ENCODE data around the gene TCHH.
"Not testable (repeated sequence)": the region's sequence is repeated elsewhere in the genome, so short reads cannot be mapped to it uniquely, and the experiment has no call there.

The TCHH gene, protein sequence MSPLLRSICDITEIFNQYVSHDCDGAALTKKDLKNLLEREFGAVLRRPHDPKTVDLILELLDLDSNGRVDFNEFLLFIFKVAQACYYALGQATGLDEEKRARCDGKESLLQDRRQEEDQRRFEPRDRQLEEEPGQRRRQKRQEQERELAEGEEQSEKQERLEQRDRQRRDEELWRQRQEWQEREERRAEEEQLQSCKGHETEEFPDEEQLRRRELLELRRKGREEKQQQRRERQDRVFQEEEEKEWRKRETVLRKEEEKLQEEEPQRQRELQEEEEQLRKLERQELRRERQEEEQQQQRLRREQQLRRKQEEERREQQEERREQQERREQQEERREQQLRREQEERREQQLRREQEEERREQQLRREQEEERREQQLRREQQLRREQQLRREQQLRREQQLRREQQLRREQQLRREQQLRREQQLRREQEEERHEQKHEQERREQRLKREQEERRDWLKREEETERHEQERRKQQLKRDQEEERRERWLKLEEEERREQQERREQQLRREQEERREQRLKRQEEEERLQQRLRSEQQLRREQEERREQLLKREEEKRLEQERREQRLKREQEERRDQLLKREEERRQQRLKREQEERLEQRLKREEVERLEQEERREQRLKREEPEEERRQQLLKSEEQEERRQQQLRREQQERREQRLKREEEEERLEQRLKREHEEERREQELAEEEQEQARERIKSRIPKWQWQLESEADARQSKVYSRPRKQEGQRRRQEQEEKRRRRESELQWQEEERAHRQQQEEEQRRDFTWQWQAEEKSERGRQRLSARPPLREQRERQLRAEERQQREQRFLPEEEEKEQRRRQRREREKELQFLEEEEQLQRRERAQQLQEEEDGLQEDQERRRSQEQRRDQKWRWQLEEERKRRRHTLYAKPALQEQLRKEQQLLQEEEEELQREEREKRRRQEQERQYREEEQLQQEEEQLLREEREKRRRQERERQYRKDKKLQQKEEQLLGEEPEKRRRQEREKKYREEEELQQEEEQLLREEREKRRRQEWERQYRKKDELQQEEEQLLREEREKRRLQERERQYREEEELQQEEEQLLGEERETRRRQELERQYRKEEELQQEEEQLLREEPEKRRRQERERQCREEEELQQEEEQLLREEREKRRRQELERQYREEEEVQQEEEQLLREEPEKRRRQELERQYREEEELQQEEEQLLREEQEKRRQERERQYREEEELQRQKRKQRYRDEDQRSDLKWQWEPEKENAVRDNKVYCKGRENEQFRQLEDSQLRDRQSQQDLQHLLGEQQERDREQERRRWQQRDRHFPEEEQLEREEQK (N-terminal part only)

DNA sequence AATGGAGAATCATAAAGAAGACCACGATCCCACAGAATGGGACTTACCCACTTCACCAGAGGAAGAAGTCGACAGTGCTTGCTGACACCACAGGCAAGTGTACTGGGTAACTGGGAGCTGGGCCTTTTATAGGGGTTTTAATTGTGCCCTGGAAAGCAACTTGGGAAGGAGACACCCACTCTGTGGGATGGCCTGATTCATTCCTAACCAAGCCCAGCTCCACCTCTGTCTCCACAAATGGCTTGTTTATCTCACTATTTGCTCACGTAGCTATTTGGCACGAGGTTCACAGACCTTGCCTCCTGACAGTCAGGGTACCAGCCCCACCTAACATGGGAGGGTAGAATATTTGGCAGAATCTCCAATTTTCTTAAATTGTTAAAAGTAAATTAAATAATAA is at the start of gene TCHH:
TSS of gene TCHH (minus strand) at position 101 of the 400 bp plus-strand sequence. CDS start 1,364 bp downstream, outside the sequence.
- no peak for DNase-seq (ENCODE audit: low read depth in 3 of 3)

DNA sequence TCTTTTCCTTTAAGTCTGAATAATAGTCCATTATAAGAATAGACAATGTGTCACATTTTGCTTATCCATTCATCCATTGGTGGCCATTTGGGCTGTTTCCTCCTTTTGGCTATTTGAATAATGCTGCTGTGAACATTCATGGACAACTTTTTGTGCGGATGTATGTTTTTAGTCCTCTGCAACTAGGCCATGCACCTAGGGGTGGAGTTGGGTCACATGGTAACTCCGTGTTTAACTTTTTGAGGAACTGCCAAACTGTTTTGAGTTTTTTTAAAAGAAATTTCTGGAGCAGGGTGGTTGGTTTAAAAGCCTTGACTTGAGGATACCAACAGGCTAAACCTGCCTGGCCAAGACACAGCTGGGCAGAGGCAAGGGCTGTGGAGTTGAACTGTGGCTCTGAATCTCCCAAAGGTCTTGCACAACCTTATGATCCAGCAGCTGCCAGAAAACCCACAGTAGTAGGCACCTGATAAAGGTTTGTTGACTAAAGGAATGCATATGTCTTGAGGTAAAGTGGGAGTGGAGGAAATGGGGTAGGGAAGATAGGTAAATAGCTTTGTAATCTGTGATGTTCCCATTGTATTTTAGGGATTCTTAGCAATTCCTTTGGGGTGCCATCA is 49.4 kb upstream of the TCHH start:
- DNase-seq (ENCODE audit: low read depth in 3 of 3): no peak

DNA sequence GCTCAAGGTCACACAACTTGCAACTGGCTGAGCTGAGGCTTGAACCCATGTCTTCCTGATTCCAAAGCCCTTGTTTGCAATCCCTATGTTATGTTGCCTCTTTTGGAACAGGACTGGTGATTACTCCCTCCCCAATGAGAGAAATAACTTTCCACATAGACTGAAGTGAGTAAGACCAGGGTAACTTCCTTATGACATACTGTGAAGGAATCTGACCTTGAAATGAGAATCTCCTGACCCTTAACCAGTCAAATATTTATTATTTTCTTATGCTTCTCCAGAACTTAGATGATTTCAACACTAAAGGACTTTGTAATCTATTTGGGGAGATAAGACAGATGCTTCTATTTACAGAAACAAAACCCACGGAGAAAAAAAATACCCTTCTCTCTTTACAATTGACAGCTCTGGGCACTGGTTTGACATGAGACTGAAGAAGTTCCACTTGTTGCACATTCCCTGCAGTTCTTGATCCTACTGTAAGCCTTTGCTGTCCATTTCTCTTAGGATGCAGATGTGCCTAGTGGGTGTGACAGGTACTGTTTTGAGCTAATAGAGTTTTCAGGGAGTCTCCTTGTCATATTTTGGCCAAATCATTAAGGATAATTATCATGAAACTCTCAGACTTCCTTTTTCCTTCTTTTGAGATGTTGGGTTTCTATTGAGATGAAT is 47.7 kb upstream of the TCHH start:
- DNase-seq (ENCODE audit: low read depth in 3 of 3): no peak

DNA sequence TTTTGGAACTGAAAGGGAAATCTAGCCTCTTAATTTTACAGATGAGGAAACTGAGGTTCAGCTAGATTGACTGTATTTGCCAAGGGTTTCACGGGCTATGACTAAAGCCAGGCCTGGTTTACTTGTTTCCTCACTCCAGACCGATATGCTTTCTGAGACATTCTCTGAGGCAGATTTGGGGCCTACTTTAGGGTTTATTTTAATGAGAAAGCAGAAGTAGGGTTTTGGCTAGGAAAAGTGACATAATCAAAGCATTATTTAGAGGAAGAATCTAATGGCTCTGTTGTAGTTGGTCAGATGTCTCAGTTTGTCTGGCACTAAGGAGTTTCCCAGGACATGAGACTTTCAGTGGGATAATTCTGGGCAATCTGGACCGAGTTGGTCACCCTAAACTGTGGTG is 45.3 kb upstream of the TCHH start:
- no peak for DNase-seq (ENCODE audit: low read depth in 3 of 3)

DNA sequence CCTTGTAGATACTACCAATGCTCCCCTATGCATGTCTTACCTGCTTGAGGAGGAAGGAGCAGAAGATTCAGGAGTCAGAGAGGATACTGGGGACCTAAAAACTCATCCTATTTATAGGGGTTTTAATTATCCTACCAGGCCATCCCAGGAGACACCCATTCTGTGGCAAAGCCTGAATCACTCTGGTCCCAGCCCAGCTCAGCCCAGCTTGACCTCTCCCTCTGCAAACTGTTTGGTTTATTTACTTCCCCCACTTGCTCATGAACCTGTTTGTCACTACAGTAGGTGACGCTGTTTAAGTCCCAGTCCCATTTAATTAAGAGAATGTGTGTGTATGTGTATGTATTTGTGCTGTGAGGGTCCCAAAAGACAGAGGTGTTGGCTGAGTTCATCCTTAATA is 43.9 kb upstream of the TCHH start, which contains the start of gene RPTN:
TSS of gene RPTN (minus strand) at position 85 of the 400 bp plus-strand sequence. CDS start 1,339 bp downstream, outside the sequence.
- no peak for DNase-seq (ENCODE audit: low read depth in 3 of 3)

DNA sequence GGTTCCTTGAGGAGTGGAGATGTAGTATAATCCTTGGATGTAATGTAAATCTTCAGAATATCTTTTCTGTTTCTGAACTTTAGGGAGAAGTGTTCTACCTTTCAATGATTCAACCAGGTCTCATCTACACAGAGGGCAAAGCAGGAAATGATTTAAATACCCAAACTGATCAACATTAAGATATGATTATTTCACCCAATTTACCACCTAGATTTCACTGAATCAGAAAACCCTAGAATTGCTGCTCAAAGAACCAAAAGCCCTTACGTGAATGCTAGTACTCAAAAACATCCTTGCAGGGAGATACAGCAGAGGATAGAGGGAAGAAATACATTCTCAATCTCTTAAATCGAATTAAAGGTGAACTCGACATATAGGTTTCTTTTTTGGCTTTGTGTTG is 38.8 kb upstream of the TCHH start:
- DNase-seq (ENCODE audit: low read depth in 3 of 3): no peak

DNA sequence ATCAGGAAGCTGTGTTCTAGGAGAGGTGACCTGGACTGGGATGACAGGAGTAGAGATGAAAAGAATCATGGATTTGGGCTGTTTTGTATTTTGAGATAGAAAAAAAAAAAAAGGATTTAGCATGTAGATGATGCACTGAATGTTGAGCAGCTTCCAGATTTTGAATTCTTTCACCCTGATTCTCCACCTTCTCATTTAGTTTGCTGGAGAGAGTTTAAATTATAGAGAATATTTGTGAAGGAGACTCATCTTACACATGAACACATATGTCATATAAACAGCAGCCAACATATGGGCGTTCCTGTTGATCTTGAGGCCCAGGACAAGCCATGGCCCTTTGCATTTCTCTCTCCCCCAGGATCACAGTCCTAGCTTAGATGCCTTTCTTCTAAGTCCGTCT is 36.4 kb upstream of the TCHH start:
- DNase-seq (ENCODE audit: low read depth in 3 of 3): no peak

DNA sequence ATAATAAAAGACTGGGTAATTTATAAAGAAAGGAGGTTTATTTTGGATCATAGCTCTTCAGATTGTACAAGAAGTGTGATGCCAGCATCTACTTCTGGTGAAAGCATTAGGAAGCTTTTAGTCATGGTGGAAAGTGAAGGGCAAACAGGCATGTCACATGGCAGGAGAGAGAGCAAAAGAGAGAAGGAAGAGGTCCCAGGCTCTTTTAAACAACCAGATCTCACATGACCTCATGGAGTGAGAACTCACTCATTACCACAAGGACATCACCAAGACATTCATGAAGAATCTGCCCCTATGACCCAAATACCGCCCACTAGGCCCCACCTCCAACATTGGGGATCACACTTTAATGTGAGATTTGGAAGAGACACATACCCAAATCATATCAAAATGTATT is 33.7 kb upstream of the TCHH start:
- DNase-seq (ENCODE audit: low read depth in 3 of 3): no peak

DNA sequence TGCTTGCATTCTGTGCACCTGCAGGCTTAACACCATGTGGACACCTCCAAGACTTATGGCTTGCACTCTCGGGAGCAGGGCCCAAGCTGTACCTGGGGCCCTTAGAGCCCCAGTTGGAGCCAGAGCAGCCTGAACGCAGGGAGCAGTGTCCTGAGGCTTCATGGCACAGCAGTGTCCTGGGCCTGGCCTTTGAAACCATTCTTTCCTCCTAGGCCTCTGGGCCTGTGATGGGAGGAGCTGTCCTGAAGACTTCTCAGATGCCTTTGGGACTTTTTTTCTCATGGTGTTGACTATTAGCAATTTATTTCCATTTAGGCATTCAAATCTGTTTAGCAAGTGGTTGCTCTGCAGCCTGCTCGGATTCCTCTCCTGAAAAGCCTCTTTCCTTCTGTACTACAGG is 32.8 kb upstream of the TCHH start:
- no peak for DNase-seq (ENCODE audit: low read depth in 3 of 3)

DNA sequence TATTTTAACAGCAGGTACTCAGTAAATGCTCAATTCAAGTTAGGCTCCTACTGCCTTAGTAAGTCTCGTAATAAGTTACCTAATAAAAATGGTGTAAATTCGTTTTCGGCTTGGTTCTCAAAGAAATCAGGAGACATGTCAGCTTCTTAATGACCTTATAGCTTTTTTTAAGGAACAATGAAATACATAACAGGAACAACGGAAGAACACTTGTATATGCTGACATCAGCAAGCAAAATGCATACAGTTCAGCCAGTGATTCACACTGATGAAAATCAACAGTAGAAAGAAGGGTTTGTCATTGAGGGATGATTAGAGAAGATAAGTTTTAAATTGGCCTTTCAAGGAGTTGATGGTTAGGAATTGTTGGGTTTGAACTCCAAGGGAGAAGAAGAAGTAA is 30.5 kb upstream of the TCHH start:
- no peak for DNase-seq (ENCODE audit: low read depth in 3 of 3)

DNA sequence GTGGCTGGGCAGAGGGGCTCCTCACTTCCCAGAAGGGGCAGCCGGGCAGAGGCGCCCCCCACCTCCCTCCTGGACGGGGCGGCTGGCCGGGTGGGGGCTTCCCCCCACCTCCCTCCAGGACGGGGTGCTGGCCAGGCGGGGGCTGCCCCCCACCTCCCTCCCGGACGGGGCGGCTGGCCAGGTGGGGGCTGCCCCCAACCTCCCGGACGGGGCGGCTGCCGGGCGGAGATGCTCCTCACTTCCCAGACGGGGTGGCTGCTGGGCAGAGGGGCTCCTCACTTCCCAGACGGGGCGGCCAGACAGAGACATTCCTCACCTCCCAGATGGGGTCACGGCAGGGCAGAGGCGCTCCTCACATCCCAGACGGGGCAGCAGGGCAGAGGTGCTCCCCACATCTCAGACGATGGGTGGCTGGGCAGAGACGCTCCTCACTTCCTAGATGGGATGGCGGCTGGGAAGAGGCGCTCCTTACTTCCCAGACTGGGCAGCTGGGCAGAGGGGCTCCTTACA is 29.5 kb upstream of the TCHH start:
- DNase-seq (ENCODE audit: low read depth in 3 of 3): not testable (repeated sequence)

DNA sequence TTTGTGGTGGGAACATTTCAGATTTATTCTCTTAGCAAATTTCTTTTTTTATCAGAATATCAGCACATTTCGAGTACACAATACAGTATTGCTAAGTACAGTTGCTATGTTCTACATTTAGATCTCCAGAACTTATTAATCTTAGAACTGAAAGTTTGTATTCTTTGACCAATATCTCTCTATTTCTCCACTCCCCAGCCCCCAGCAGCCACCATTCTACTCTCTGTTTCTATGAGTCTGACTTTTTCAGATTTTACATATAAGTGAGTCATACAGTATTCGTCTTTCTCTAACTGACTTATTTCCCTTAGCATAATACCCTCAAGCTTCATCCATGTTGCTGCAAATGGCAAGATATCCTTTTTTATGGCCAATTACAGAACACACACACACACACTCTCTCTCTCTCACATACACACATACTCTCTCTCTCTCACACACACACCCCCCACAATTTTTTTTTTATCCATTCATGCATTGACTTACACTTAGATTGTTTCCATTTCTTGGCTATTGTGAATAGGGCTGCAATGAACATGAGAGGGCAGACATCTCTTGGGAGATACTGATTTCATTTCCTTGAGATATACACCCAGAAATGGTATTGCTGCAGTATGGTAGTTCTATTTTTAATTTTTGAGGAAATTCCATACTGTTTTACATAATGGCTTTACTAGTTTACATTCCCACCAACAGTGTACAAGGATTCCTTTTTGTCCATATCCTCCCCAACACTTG is 28.1 kb upstream of the TCHH start:
- no peak for DNase-seq (ENCODE audit: low read depth in 3 of 3)

DNA sequence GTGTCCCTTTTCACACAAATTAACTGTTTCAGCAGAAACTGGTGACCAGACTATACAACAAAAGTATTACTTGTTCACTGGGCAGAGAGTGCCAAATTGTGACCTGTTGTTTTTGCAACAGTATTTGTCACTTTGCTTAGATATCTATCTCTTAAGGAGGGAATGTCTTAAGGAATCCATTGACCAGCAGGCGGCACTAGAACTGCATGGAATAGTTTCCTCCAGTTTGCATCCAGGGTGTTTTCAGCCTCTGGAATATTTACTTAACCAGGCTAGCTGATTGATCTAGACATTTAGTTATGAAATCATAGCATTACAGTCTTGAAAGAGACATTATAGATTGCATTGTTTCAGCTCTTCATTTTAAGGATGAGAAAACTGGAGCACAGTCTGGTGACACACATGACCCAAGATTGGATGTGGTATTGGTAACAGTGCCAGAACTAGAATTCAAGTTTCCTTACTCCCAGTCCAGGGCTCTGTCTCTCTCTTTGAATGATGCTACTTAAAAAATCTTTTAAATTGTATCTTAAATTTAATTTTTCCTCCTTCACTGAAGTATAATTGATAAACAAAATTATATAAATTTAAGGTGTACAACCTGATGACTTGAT is 26.8 kb upstream of the TCHH start:
- no peak for DNase-seq (ENCODE audit: low read depth in 3 of 3)

DNA sequence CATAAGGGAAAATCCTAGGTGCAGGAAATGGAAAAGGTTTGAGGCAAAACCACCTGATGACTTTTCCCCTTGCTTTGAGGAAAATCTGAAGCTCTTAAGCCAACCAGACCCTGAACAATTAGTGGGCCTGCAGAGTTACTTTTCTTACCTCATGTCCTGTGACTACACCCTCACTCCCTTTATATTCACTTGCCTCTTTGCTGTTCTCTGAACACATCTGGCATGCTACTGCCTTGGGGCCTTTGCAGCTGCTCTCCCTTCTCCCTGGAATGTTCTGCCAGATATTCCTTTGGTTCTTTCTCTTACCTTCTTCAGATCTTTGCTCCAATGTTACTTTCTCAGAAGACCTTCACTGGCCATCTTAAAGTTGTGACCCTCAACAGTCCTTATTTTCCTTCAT is 22.0 kb upstream of the TCHH start:
- no peak for DNase-seq (ENCODE audit: low read depth in 3 of 3)

DNA sequence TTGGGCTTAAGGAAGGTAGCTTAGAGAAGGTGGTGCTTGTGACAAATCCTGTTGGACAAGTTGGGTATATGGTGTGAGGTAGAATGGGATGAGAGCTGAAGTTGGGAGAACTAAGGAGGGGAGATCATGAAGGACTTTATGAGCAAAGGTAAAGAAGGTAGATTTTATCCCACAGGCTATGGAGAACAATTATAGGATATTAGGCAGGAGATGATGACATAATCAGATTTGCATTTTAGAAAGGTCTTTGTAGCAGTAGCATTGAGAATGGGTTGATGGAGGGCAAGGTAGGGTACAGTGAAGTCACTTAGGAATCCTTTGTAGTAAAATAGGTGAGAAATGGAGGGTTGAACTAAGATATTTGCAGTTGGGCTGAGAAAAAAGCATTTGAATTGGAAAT is 14.9 kb upstream of the TCHH start:
- DNase-seq (ENCODE audit: low read depth in 3 of 3): no peak

DNA sequence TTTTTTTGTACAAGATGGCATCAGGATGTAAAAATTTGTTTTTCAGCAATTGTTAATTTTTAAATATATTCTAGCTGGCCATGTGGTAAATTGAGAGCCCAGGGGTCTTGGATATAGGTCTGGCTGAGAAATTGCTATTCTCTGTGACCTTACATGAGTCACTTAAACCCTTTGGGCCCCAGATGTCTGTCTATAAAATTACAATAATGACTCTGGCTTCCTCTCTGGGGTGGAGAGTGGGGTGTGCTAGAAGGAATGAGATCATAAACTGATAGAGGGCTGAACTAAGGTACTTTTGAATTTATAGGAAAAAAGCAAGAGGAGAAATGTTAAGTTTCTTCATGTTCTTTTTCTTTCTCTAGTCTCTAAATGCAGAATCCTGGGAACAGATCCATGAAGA is 12.4 kb upstream of the TCHH start:
- no peak for DNase-seq (ENCODE audit: low read depth in 3 of 3)

DNA sequence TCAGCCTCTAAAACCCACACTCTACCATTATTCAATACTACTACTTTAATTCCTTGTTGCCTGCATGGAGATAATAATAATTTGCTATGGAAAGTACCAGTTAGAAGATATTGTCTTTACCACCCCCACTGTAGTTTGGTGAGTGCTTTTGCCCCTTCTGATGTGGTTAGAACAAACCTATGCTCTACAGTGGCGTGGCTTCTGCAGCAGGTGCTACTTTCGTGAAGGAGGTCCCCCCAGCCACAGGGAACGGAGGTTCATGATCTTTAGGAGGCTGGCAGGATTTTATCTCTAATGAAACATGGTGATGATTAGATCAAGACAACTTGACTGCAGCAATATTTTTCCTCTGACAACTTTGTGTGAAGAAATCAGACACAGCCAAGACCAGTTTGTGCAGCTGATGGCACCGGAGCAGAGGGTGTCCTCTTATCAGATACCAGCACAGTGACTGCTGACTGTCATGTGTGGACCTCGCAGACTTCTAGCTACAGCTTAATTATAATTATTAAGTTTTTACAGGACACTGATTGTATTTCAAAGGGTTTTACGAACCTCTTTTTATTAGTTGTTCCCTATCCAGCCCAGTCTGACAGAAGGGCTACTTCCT is 10.7 kb upstream of the TCHH start:
- DNase-seq (ENCODE audit: low read depth in 3 of 3): no peak

DNA sequence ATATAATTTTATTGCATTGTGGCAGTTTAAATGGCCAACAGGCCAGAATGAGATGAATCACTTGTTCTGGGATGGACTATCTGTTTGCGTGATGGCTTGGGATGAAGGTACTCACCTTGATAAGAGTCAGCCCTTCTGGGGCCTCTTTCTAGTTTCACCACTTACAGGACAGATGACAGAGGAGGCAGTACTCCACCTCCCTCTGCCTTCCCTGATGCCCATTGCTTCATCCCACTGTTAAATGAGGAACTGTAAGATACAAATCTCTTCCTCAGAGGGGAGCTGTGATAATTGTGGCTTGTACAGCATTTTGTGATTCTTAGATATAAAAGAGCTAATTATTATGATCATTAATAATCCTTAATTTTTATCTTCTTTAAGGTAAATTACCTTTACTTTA is 3.7 kb upstream of the TCHH start:
- DNase-seq (ENCODE audit: low read depth in 3 of 3): no peak

DNA sequence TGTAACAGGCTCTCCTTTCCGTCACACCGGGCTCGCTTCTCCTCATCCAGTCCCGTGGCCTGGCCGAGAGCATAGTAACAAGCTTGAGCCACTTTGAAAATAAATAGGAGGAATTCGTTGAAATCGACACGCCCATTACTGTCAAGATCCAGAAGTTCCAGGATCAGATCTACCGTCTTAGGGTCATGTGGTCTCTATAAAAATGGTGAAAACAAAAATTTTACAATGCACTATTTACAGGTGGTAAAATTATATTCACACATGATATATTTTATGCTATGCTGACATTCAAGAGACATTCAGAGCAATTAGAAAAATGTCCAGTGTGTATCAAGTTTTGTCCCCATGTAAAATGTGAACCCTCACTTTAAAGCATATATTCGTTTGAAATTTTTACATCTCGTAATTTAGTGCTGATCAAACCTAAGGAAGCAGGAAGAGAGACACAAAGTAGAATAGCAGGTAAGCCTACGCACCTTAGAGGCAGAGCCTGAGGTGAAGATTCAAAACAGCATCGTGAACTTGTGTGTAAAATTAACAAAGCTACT is 2.3 kb downstream of the TCHH start:
- peak in 1 of 3 experiments; percentile 1 for DNase-seq (ENCODE audit: low read depth in 3 of 3)
